IPS DF 4.7 (cell line): ENCODE measurements around the gene MAML3.

Experiments
- DNase-seq: peaks from one replicate; pipeline ENCODE4 v3.0.0-alpha.2; 2013; ENCODE audit warnings: low spot score; ENCODE audit errors: extremely low read depth

The MAML3 gene

GRCh38 chr4:139933104-139933503 is 220.9 kb downstream of the MAML3 start:
- no peak for DNase-seq

DNA sequence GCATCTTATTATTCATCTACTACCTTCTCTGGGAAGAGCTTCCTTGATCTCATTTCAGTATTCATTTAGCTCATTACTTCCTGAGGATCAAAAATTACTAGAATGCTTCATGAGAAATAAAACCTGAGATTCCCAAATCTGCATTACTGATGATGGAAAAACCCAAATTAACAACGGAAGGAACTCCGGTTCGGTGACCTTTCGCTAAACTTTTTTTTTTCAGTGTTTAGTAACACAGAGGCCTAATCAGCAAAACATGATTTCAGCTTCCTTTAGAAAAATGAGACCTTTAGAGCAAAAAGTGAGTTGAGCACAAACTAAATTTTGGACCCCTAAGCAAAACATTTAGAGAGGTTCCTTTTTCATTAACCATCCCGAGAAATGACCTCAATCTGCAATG is 229.2 kb downstream of the MAML3 start:
- DNase-seq, result no peak

- no peak for DNase-seq
These were observed 231.5 kb downstream of the MAML3 start for GRCh38 chr4:139922406-139923024.

DNA sequence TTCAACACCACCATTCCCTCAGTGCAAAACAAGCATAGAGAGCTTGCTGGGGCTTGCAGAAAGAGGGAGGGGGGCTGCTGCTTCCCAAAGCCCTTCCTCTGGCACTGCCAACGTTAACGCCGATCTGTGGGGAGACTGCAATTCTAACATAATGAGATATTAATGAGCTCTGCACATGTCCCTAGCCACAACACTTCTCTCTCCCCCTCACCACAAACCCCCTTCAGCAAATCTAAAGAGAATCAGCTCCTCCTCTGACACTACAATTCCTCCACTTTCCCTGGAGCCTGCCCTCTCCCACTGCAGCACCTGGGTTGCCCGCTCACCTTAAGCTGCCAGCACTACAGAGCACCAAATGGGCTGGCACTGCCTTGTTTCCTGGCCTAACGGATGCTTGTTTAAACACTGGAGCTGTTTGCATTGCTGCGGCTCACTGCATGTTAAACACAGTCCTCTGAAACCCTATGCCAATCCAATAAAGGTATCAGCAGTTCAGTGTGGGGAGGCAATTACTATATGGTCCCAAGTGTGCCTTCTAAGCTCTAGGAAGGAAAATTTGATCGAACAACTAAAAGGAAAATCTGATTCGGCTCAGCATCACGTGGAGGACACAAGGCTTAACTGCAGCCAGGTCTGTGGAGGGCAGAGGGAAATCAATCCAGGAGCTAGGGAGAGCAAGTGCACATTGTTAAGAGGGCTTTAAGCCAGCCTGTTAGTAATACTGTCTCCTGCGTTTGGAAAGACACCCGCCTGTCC is 232.4 kb downstream of the MAML3 start:
- DNase-seq, result no peak

GRCh38 chr4:139920486-139921002 is 233.4 kb downstream of the MAML3 start:
- DNase-seq, result no peak

DNA sequence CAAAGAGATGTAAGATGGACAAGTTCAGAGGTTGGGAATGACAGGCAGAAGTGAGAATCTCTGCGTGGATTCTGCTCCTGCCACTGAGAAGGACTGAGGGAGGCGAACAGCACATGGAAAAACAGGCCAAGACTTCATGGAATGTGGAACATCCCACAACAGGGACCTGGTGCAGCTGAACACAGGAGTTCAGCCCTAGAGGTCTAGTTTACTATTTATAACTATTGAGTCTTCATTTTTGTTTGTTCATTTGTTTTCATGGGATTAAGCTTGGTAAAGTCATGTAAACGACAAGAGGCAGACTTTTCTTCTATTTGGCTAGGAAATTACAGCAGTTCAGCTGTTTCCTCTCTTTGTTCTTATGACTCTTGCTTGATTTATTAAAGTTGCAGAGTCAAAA is 234.5 kb downstream of the MAML3 start:
- no peak for DNase-seq

GRCh38 chr4:139919004-139919403 is 235.0 kb downstream of the MAML3 start:
- DNase-seq, result no peak

DNA sequence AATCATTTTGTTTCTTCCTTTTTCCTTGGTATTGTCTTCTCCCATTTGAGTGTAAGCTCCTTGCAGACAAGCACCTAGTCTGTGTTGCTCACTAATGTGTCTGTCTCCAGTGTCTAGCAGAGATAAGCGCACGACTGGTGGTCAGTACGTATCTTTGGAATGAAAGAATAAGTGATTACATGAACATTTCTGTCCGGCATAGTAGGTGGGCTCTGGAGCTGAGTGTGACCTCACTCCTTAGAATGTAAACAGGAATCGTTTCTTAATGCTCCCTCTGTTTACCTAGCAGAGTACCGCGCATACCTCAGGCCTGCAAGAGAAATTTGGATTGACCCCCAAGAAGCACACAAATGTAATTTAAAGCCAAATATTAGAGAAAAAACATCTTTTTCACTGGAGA is 235.4 kb downstream of the MAML3 start:
- no peak for DNase-seq

DNA sequence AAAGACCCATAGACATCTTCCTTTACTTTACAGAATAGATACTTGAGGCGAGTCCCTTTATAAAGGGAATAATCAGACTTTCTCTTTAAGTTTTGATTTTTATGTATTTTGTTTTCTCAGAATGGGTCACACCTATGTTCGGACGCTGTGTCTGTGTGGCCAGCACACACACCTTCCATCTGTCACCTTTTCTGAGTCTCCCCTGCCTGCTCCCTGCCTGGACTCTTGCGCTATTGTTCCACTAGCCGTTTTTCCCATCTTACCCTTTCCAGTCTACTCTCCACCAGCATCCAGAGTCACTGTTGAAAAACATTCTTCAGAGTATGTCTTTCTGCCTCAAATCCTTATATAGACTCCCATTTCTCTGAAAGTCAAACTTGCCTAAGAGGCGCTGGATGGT is 236.1 kb downstream of the MAML3 start:
- DNase-seq, result no peak

- no peak for DNase-seq
These were observed 237.9 kb downstream of the MAML3 start for GRCh38 chr4:139916041-139916440.

DNA sequence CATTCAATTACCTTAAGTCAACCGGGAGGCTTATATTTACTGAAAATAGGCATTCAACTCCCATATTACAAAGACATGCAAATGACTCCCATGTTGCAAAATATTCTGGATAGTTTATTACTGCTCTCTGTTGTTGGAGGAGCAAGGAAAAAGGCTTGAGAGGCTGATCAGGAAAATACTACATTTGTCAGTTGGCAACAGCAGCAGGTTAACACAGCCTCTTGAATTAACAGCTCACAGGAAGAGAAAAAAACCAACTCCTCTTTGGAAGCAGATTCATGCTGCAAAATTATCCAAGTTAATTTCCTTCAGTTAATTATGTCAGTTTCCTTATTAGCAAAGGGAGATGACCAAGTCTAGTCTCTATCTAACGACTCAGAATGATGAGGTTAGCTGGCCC is 238.9 kb downstream of the MAML3 start:
- DNase-seq, result no peak

GRCh38 chr4:139913995-139914598 is 239.9 kb downstream of the MAML3 start:
- no peak for DNase-seq

GRCh38 chr4:139913398-139913990 is 240.5 kb downstream of the MAML3 start:
- DNase-seq, result no peak

- DNase-seq, result no peak
These were observed 241.5 kb downstream of the MAML3 start for GRCh38 chr4:139912445-139912844.

GRCh38 chr4:139910106-139910505 is 243.9 kb downstream of the MAML3 start:
- no peak for DNase-seq

DNA sequence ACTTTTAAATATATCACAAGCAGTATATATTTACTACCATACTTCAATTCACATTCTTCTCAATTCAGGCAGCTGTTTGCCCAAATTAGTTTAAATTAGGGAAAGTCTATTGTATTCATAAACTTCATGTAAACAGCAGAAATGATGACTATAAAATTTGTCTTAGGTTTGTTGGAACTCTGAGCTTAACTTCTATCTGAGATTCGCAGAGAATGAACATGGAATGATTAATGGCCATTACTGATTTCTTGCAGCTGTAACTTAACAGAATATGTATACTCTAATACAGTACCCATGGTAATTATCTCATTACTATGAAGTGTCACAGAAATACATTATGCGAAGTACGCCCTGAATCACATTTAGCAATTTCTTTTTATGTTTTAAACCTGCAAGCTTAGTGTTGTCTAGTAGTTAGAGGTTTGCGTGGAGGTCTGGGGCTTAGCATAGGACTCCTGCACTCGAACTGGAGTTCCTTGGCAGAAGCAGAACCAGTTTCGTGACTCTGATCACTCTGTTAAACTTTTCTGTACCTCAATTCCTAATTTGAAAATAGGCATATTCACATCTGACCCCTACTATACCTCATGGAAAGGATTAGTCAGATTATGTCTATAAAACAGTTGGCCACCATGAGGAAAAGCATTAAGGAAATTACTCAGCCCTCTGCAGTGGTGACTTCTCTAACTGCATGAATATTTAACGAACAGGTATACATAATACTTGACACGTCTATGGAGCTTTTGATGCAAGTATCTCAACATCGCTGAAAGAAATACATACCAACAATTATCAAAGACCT is 245.1 kb downstream of the MAML3 start:
- no peak for DNase-seq

- DNase-seq, result no peak
These were observed 246.8 kb downstream of the MAML3 start for GRCh38 chr4:139907001-139907809.

- DNase-seq, result no peak
These were observed 248.5 kb downstream of the MAML3 start for GRCh38 chr4:139905489-139905888.

- DNase-seq, result no peak
These were observed 249.6 kb downstream of the MAML3 start for GRCh38 chr4:139904406-139904805.

DNA sequence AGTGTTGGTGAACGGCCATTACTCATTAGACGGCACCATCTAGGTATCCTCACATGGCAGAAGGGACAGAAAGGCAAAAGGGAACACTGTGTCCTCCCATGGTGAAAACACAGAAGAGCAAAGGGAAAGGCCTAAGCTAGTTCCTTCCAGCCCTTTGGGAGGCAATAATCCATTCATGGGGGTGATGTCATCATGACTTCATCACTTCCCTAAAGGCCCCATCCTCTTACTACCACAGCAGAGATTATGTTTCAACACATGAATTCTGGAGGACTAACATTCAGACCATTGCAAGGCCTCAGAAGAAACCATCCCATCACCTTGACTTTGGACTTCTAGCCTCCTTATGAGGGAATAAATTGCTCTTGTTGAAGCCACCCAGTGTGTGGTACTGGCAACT is 250.1 kb downstream of the MAML3 start:
- DNase-seq, result no peak
